OCI-LY1 (cell line): Measurements from ENCODE around the gene ADCY4.

ENCODE experiments used
- H2AFZ ChIP-seq: fragments of 200-600 bp; sonication (generic), shearing (Covaris generic); 2 replicates; pipeline ENCODE4 v1.6.0; 2014; ENCODE audit warnings: antibody characterized with exemption, mild to moderate bottlenecking, low read length
- H3F3A ChIP-seq: fragments of 200-600 bp; sonication (generic), shearing (Covaris generic); 2 replicates; pipeline ENCODE4 v1.6.0; 2014; ENCODE audit warnings: mild to moderate bottlenecking, antibody characterized with exemption, low read length, moderate library complexity; ENCODE audit not compliant: insufficient read depth
- H3K27ac ChIP-seq: fragments of 200-600 bp; sonication (generic); 2 replicates; pipeline ENCODE4 v1.5.1; 2014; ENCODE audit warnings: low read length, mixed run types, mild to moderate bottlenecking, low read depth; ENCODE audit not compliant: poor library complexity, severe bottlenecking
- H3K27me3 ChIP-seq: fragments of 200-600 bp; sonication (generic); 2 replicates; pipeline ENCODE4 v1.6.0; 2014; ENCODE audit warnings: antibody characterized with exemption, mild to moderate bottlenecking, low read length, moderate library complexity; ENCODE audit not compliant: insufficient read depth
- H3K36me3 ChIP-seq: fragments of 200-600 bp; sonication (generic); 2 replicates; pipeline ENCODE4 v1.6.1; 2014; ENCODE audit warnings: mild to moderate bottlenecking, antibody characterized with exemption, low read length, moderate library complexity, mixed read lengths; ENCODE audit not compliant: insufficient read depth
- H3K4me1 ChIP-seq: fragments of 200-600 bp; sonication (generic); 2 replicates; pipeline ENCODE4 v1.5.1; 2014; ENCODE audit warnings: mild to moderate bottlenecking, low read length, moderate library complexity; ENCODE audit not compliant: insufficient read depth, severe bottlenecking
- H3K4me2 ChIP-seq: fragments of 200-600 bp; sonication (generic), shearing (Covaris generic); 2 replicates; pipeline ENCODE4 v1.6.1; 2014; ENCODE audit warnings: low read length
- H3K4me3 ChIP-seq: fragments of 200-600 bp; sonication (generic); 2 replicates; pipeline ENCODE4 v1.5.1; 2014; ENCODE audit warnings: low read length, low read depth, mild to moderate bottlenecking, mixed read lengths; ENCODE audit not compliant: poor library complexity, severe bottlenecking
- H3K79me2 ChIP-seq: fragments of 200-600 bp; shearing (Covaris generic); 2 replicates; pipeline ENCODE4 v1.6.1; 2016; ENCODE audit warnings: mixed run types, low read length, mixed read lengths; ENCODE audit not compliant: insufficient read depth
- H3K9ac ChIP-seq: fragments of 200-600 bp; sonication (generic), shearing (Covaris generic); 2 replicates; pipeline ENCODE4 v1.6.1; 2014; ENCODE audit warnings: mild to moderate bottlenecking, low read length, mixed read lengths
- H3K9me2 ChIP-seq: fragments of 200-600 bp; sonication (generic), shearing (Covaris generic); 2 replicates; pipeline ENCODE4 v1.6.1; 2014; ENCODE audit warnings: low read depth, mild to moderate bottlenecking, low read length, mixed read lengths
- H3K9me3 ChIP-seq: fragments of 200-600 bp; shearing (Covaris generic); 2 replicates; pipeline ENCODE4 v1.6.1; 2014; ENCODE audit warnings: low read length, mixed read lengths
- H4K20me1 ChIP-seq: fragments of 200-600 bp; sonication (generic), shearing (Covaris generic); 2 replicates; pipeline ENCODE4 v1.6.0; 2016; ENCODE audit warnings: mild to moderate bottlenecking, low read length; ENCODE audit not compliant: insufficient read depth
- EZH2 ChIP-seq: fragments of 200-600 bp; sonication (generic), shearing (Covaris generic); IDR thresholded peaks from 2 replicates; pipeline ENCODE4 v1.8.0; 2017; ENCODE audit warnings: borderline replicate concordance, mixed run types, mild to moderate bottlenecking, antibody characterized with exemption, low read length, moderate library complexity, mixed read lengths
- TF ChIP-seq, protein P1 (sequence below): fragments of 200-600 bp; sonication (generic), shearing (Covaris generic); IDR thresholded peaks from 2 replicates; pipeline ENCODE4 v1.5.1; 2017; ENCODE audit warnings: mild to moderate bottlenecking, antibody characterized with exemption, low read length, moderate library complexity, mixed read lengths

Gene ADCY4

DNA sequence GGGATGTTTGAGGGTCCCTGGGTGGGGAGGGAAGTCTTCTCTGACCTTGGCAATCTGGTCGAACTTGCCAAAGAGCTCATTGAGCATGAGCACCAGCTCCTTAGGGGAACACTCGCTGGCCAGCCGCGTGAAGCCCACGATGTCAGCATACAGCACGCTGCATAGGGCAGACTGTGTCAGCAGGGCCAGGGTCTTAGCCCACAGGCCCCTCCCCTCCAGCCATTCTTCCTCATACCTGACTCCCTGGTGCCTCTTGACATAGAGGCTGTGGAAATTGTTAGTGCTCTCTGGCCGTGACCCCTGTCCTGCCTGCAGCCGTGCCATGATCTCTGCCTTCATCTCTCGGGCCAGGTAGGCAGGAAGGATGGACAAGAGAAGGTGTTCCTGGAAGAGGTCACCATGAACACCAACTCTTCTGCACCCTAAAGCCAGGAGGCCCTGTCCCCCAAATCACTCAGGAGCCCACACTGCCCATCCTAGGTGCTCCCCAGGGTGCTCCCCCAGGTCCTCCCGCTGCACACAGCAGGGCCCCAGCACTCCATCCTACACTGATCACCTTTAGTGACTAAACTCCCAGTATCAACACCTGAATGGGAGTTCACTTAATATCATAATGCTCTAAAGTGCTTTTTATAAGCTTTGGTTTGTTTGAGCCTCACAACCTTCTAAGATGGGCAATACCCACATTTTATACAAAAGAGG lies 3.7 kb downstream of the ADCY4 start:
- H3K9me2 ChIP-seq = no peaks in the 10 kb centered on the region
- H3K27ac ChIP-seq = no peak overlapping the region
- H3K4me1 ChIP-seq = peaks cover 26% of the 10 kb centered on the region
- no peak overlapping the region for H3K4me2 ChIP-seq
- 0 out of 2 replicates have a peak, but pooled peaks cover 5% of the 10 kb centered on the region for H3K27me3 ChIP-seq
- H3K9ac ChIP-seq = no peak overlapping the region
- no peak overlapping the region for H3K4me3 ChIP-seq
- H3K36me3 ChIP-seq = peaks cover 1% of the 10 kb centered on the region; the same call in 1 of the 2 replicates
- H3K9me3 ChIP-seq = no peaks in the 10 kb centered on the region
- H4K20me1 ChIP-seq = no peaks in the 10 kb centered on the region
- no peak overlapping the region for H2AFZ ChIP-seq
- no peaks in the 10 kb centered on the region for H3F3A ChIP-seq
- no peaks in the 10 kb centered on the region for H3K79me2 ChIP-seq
- no peak for TF ChIP-seq EZH2
- TF ChIP-seq, protein P1, sequence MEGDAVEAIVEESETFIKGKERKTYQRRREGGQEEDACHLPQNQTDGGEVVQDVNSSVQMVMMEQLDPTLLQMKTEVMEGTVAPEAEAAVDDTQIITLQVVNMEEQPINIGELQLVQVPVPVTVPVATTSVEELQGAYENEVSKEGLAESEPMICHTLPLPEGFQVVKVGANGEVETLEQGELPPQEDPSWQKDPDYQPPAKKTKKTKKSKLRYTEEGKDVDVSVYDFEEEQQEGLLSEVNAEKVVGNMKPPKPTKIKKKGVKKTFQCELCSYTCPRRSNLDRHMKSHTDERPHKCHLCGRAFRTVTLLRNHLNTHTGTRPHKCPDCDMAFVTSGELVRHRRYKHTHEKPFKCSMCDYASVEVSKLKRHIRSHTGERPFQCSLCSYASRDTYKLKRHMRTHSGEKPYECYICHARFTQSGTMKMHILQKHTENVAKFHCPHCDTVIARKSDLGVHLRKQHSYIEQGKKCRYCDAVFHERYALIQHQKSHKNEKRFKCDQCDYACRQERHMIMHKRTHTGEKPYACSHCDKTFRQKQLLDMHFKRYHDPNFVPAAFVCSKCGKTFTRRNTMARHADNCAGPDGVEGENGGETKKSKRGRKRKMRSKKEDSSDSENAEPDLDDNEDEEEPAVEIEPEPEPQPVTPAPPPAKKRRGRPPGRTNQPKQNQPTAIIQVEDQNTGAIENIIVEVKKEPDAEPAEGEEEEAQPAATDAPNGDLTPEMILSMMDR = no peak

DNA sequence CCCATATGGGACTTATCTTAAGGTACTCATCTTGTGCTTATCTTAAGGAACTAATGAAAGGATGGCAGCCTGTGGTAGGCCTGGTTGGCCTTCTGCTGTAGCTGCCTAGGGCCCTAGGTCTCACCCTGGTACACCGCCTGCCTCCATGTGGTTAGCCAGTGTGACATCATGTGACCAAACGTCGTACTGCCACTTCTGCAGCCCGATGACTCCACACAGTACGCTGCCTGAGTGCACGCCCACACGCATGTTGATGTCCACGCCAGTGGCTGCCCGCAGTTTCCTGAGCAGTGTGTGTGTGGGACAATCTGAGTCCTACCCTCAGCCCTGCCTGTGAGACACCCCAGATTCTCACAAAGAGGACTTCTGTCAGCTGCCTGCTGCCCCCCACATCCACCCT lies 5.1 kb downstream of the ADCY4 start:
- Histone ChIP-seq H3K27ac (no peak overlapping the region), H3F3A (no peaks in the 10 kb centered on the region), H2AFZ (no peak overlapping the region), H3K79me2 (no peaks in the 10 kb centered on the region), H3K9me3 (no peaks in the 10 kb centered on the region), H3K4me1 (peaks cover 26% of the 10 kb centered on the region), H3K4me3 (no peak overlapping the region), H4K20me1 (no peaks in the 10 kb centered on the region), H3K27me3 (0 out of 2 replicates have a peak, but pooled peaks cover 5% of the 10 kb centered on the region), H3K9me2 (no peaks in the 10 kb centered on the region), H3K9ac (no peak overlapping the region), H3K36me3 (no peaks in the 10 kb centered on the region), H3K4me2 (no peak overlapping the region)
- no peak for TF ChIP-seq EZH2
- TF ChIP-seq, protein P1 = no peak

DNA sequence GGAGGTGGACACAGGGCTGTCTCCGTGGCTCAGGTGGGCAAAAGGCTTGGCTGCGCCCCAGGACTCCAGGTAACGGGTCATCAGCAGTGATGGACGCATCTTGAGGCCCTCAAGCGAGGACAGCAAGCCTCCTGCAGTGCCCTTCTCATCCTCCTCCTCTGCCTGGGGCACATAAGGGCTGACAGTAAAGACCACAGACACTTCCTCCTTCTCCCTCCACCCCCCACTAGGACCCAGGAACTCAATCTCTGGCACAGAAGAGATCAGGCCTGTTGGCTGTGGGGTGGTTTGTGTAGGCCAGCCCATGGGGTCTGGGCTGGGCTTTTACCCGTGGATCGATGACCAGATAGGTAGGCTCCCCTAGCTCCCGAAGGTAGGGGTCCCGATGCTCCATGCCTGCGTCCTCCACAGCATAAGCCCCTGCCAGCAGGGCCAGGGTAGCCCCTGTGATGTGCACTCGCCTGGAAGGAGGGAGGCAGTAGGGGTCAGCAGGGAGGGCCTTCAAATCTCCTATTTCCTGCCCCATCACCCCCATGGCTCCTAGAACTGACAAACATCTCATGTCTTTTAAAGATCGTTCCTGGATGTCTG lies 5.7 kb downstream of the ADCY4 start:
- no peaks in the 10 kb centered on the region for H3K9me2 ChIP-seq
- TF ChIP-seq EZH2 = no peak
- TF ChIP-seq, protein P1 = no peak
- H3K79me2 ChIP-seq = no peaks in the 10 kb centered on the region
- 0 out of 2 replicates have a peak, but pooled peaks cover 5% of the 10 kb centered on the region for H3K27me3 ChIP-seq
- H3K36me3 ChIP-seq = no peaks in the 10 kb centered on the region
- H2AFZ ChIP-seq = no peak overlapping the region
- H3K9me3 ChIP-seq = no peaks in the 10 kb centered on the region
- no peaks in the 10 kb centered on the region for H4K20me1 ChIP-seq
- H3K9ac ChIP-seq = no peak overlapping the region
- H3K4me1 ChIP-seq = peaks cover 23% of the 10 kb centered on the region
- H3K4me2 ChIP-seq = no peak overlapping the region
- no peak overlapping the region for H3K27ac ChIP-seq
- H3F3A ChIP-seq = no peaks in the 10 kb centered on the region
- no peak overlapping the region for H3K4me3 ChIP-seq
